Sigmoid colon (tissue), 7 donors: Measurements from ENCODE around the gene NAA50. TPM values are rescaled to one million over a fixed set of nuclear protein-coding genes. Genes with fewer than 3 reads are reported as not detected.

Experiments
- DNase-seq: peaks from one replicate; pipeline ENCODE4 v3.0.0-alpha.2; 2019
- H3K27ac ChIP-seq, 4 donors: fragments of 200-600 bp; sonication (generic); one replicate each; pipeline ENCODE4 v1.5.1; 2016 to 2019; ENCODE audit warnings: mild to moderate bottlenecking in 1 of 4
- H3K27me3 ChIP-seq, 3 donors: fragments of 200-600 bp; sonication (generic); one replicate each; pipeline ENCODE4 v1.5.1; 2019; ENCODE audit warnings: mild to moderate bottlenecking in 1 of 3
- H3K36me3 ChIP-seq, 4 donors: fragments of 200-600 bp; sonication (generic); one replicate each; pipeline ENCODE4 v1.5.1; 2016 to 2019
- H3K4me1 ChIP-seq, 4 donors: fragments of 200-600 bp; sonication (generic); one replicate each; pipeline ENCODE4 v1.5.1; 2017 to 2019
- H3K4me3 ChIP-seq, 4 donors: fragments of 200-600 bp; sonication (generic); one replicate each; pipeline ENCODE4 v1.5.1; 2017 to 2019; ENCODE audit warnings: mild to moderate bottlenecking in 2 of 4, moderate library complexity in 1 of 4
- H3K9me3 ChIP-seq, 4 donors: fragments of 200-600 bp in 3 of 4; sonication (generic) in 3 of 4; one replicate each; pipeline versions ENCODE4 v1.5.1 to v1.6.1; 2013 to 2019
- CTCF ChIP-seq, 4 experiments: fragments of 450-650 bp in 3 of 4; fragments of 200-600 bp in 1 of 4; IDR thresholded peaks; one replicate each; pipeline ENCODE4 v1.5.1; 2016 to 2019; ENCODE audit warnings: antibody characterized with exemption in 4 of 4, mild to moderate bottlenecking in 3 of 4, moderate library complexity in 2 of 4
- EP300 ChIP-seq, 4 donors: sonication (generic); formaldehyde crosslinking; IDR thresholded peaks; one replicate each; pipeline ENCODE4 v1.6.1; 2017; ENCODE audit warnings: antibody characterized with exemption in 4 of 4
- POLR2A ChIP-seq, 2 donors: fragments of 450-650 bp; IDR thresholded peaks; one replicate each; pipeline ENCODE4 v1.6.1; 2016; ENCODE audit warnings: antibody characterized with exemption in 2 of 2, mild to moderate bottlenecking in 2 of 2, moderate library complexity in 2 of 2
- POLR2AphosphoS5 ChIP-seq, 4 donors: sonication (generic); formaldehyde crosslinking; IDR thresholded peaks; one replicate each; pipeline ENCODE4 v1.6.1; 2017; ENCODE audit warnings: antibody characterized with exemption in 4 of 4
- WGBS, 2 donors: extraction: QIAGEN DNeasy Blood & Tissue Kit; methylation state at CpG; one replicate each; pipeline ENCODE4 v1.1.7; 2013; 5-methylcytosine and 5-hydroxymethylcytosine counted together
- intact Hi-C: fragments of 100-400 bp; cut with DNase I; formaldehyde crosslinking; loops from one replicate; pipeline ENCODE4 v1.15.1; 2023
- polyA plus RNA-seq, 3 donors: library from polyadenylated mRNA; stranded (reverse); fragments of 200-250 nt; gene quantifications; one replicate each; pipeline ENCODE4 v1.2.3, GENCODE V29; 2013
- total RNA-seq, 4 donors: library from RNA; depleted of rRNA; stranded (reverse); fragments of >200 nt; gene quantifications; one replicate each; pipeline ENCODE4 v1.1.0, GENCODE V29; 2016
- donor health status: healthy with polysubstance abuse.
- donor health status: Bipolar disorder and iron deficiency.
- donor health status: healthy.

The NAA50 gene
- total and polyA plus RNA-seq, 7 donors, result 29.4 to 89.9 (median 64.1) TPM

- 95% methylated on average over 3 of the region's 3 CpGs for WGBS, 2 donors
- intact Hi-C loops, result no loop called here
- Histone ChIP-seq H3K27me3 (no peaks in the 10 kb centered on the region), H3K9me3 (no peaks in the 10 kb centered on the region), H3K4me1 (peaks cover 0 to 44% (median 14%) of the 10 kb centered on the region in 4 donors), H3K27ac (no peak overlapping the region), H3K4me3 (no peak overlapping the region), H3K36me3 (peaks cover 0 to 3% (median 0%) of the 10 kb centered on the region in 4 donors)
- no peak for DNase-seq
- TF ChIP-seq CTCF (IDR thresholded peaks at IDR 0.05) (no peak), POLR2AphosphoS5 (IDR thresholded peaks at IDR 0.05) (no peak), EP300 (IDR thresholded peaks at IDR 0.05) (no peak), POLR2A (IDR thresholded peaks at IDR 0.05) (no peak)
Observed at GRCh38 chr3:113690482-113690881, 55.6 kb downstream of the NAA50 start.

GRCh38 chr3:113685956-113686721, 59.9 kb downstream of the NAA50 start:
- Histone ChIP-seq H3K36me3 (peaks cover 0 to 3% (median 0%) of the 10 kb centered on the region in 4 donors), H3K27me3 (no peaks in the 10 kb centered on the region), H3K4me3 (no peak overlapping the region), H3K9me3 (no peaks in the 10 kb centered on the region), H3K4me1 (peaks cover 0 to 13% (median 5%) of the 10 kb centered on the region in 4 donors), H3K27ac (no peak overlapping the region)
- intact Hi-C loops, result no loop called here
- WGBS, 2 donors, result 90 to 94% methylated on average over 2 of the region's 2 CpGs
- TF ChIP-seq EP300 (IDR thresholded peaks at IDR 0.05) (no peak), POLR2A (IDR thresholded peaks at IDR 0.05) (no peak), POLR2AphosphoS5 (IDR thresholded peaks at IDR 0.05) (no peak), CTCF (IDR thresholded peaks at IDR 0.05) (no peak)
- no peak for DNase-seq

- no peaks in the 10 kb centered on the region for H3K27me3 ChIP-seq
- TF ChIP-seq CTCF (IDR thresholded peaks at IDR 0.05) (no peak), POLR2A (IDR thresholded peaks at IDR 0.05) (no peak), EP300 (IDR thresholded peaks at IDR 0.05) (no peak), POLR2AphosphoS5 (IDR thresholded peaks at IDR 0.05) (no peak)
- no peak for DNase-seq
- intact Hi-C loops, result no loop called here
- H3K27ac ChIP-seq, result no peak overlapping the region
- 95 to 96% methylated on average over 5 of the region's 5 CpGs for WGBS, 2 donors
- H3K4me1 ChIP-seq, result peaks cover 0 to 13% (median 5%) of the 10 kb centered on the region in 4 donors
- peaks cover 0 to 3% (median 0%) of the 10 kb centered on the region in 4 donors for H3K36me3 ChIP-seq
- H3K9me3 ChIP-seq, result no peaks in the 10 kb centered on the region
- H3K4me3 ChIP-seq, result no peak overlapping the region
Observed at GRCh38 chr3:113685124-113685523, 60.9 kb downstream of the NAA50 start.

- intact Hi-C loops, result no loop called here
- 97% methylated on average over 3 of the region's 3 CpGs for WGBS, 2 donors
Observed at GRCh38 chr3:113684271-113684819, 61.7 kb downstream of the NAA50 start.

More at GRCh38 chr3:113684271-113684819, 61.7 kb downstream of the NAA50 start:
- no peak overlapping the region for H3K27ac ChIP-seq
- no peak for TF ChIP-seq CTCF (IDR thresholded peaks at IDR 0.05)
- TF ChIP-seq POLR2AphosphoS5 (IDR thresholded peaks at IDR 0.05), result no peak
- TF ChIP-seq EP300 (IDR thresholded peaks at IDR 0.05), result no peak
- no peak for TF ChIP-seq POLR2A (IDR thresholded peaks at IDR 0.05)
- H3K4me1 ChIP-seq, result peaks cover 0 to 13% (median 5%) of the 10 kb centered on the region in 4 donors
- H3K36me3 ChIP-seq, result peaks cover 0 to 3% (median 0%) of the 10 kb centered on the region in 4 donors
- H3K27me3 ChIP-seq, result no peaks in the 10 kb centered on the region
- no peak overlapping the region for H3K4me3 ChIP-seq
- no peak for DNase-seq
- H3K9me3 ChIP-seq, result no peaks in the 10 kb centered on the region
